ENCODE results near the gene LMOD1. TPM values are rescaled to one million over a fixed set of nuclear protein-coding genes. Genes with fewer than 3 reads are reported as not detected.
A peak's percentile ranks its signal among the peaks of the same experiment; 100 is the strongest.
"Not testable (repeated sequence)": the region's sequence is repeated elsewhere in the genome, so short reads cannot be mapped to it uniquely, and the experiment has no call there.

Gene LMOD1
- total RNA-seq, 2 donors from 2014 or later: not detected

- no peak overlapping the region for H3K4me3 Mint-ChIP-seq
- no peak overlapping the region for H3K27ac Mint-ChIP-seq
- H3K36me3 Mint-ChIP-seq (ENCODE audit: low read depth): no peaks in the 10 kb centered on the region
- no peak for ATAC-seq
- H3K4me1 Mint-ChIP-seq: peaks cover 8% of the 10 kb centered on the region
- no peak for DNase-seq
- peaks cover 5% of the 10 kb centered on the region for H3K27me3 Mint-ChIP-seq
- no peaks in the 10 kb centered on the region for H3K9me3 ChIP-seq (ENCODE audit: control insufficient read depth, low read length, poor library complexity, severe bottlenecking)
Measured at GRCh38 chr1:201880928-201881571, 65.3 kb downstream of the LMOD1 start.

DNA sequence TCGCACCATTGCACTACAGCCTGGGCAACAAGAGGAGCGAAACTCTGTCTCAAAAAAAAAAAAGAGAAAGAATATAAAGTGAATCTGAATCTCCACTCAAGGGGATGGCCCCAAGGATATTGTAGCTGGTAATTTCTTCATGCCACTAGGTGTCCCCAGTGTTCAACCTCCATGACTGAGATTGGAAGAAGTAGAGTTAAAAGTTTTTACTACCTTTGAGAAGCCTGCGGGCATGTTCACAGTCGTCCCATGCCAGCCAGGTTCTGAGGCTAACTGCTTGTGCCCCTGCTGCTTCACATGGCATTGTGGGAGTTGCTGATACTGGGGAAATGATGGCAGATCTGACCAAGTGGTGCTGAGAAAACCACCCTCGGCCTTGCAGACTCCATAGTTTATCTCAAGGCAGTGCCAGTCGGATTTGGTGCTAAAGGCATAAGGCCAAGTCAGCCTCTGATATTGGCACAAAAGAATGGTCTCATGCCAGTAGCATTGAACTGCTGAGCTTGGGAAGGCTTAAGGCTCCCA, 68.4 kb downstream of the LMOD1 start:
- no peaks in the 10 kb centered on the region for H3K27me3 Mint-ChIP-seq
- peaks cover 4% of the 10 kb centered on the region for H3K36me3 Mint-ChIP-seq (ENCODE audit: low read depth)
- DNase-seq (no peak), ATAC-seq (no peak)
- H3K9me3 ChIP-seq (ENCODE audit: control insufficient read depth, low read length, poor library complexity, severe bottlenecking): no peaks in the 10 kb centered on the region
- H3K4me3 Mint-ChIP-seq: no peak overlapping the region
- H3K4me1 Mint-ChIP-seq: peaks cover 3% of the 10 kb centered on the region
- no peak overlapping the region for H3K27ac Mint-ChIP-seq

DNA sequence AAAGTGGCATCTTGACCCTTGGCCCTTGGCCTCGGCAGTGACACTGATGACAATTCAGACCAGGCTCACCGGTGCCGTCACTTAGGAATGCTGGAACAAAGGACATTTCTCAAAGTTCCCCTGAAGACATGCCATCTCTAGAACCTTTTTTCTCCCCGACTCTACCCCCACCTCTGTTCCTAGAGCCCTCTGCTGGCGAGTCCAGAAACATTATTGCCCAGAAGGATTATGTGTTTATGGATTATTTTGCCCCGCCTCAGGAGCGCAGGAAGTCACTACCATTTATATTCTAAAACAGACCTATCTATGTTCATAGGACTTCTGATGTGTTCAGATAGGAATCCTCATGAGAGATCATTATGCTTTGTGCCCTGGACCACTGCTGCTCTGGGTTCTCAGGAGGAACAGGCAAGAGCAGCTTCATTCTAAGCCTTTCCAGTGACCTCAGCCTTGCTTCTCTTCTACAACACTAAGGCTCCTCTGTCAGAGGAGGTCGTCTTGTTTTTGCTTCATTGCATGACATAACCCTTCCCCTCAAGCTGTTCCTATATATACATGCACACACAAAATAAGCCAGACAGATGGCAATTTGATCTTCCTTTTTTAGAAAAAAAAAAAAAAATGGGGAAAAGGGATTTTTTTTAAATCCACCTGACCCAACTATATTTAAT, 70.1 kb downstream of the LMOD1 start:
- no peaks in the 10 kb centered on the region for H3K27me3 Mint-ChIP-seq
- H3K9me3 ChIP-seq (ENCODE audit: control insufficient read depth, low read length, poor library complexity, severe bottlenecking): no peaks in the 10 kb centered on the region
- peaks cover 2% of the 10 kb centered on the region for H3K4me1 Mint-ChIP-seq
- H3K27ac Mint-ChIP-seq: no peak overlapping the region
- peaks cover 9% of the 10 kb centered on the region for H3K36me3 Mint-ChIP-seq (ENCODE audit: low read depth)
- ATAC-seq (no peak), DNase-seq (no peak)
- H3K4me3 Mint-ChIP-seq: no peak overlapping the region

DNA sequence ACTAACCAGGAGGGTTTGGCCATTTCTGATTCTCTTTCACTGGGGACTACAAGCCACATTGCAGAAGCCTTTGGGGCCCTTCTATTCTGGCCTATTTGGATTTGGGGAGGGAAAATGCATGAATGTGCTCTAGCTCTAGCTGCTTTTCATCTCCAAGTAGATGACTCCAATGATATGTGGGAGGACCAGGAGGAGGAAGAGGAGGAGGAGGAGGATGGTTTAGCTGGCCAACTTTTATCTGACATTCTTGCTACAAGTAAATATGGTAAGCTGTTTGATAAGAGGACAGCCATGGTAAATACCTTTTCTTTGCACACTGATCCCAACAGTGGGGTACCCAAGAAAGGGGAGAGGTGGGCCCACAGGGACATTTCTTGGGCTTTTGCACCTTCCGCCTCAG, 71.7 kb downstream of the LMOD1 start:
- H3K36me3 Mint-ChIP-seq (ENCODE audit: low read depth): peaks cover 9% of the 10 kb centered on the region

GRCh38 chr1:201870397-201870796, 76.0 kb downstream of the LMOD1 start:
- H3K9me3 ChIP-seq (ENCODE audit: control insufficient read depth, low read length, poor library complexity, severe bottlenecking): no peaks in the 10 kb centered on the region
- peaks cover 4% of the 10 kb centered on the region for H3K4me1 Mint-ChIP-seq
- H3K27ac Mint-ChIP-seq: no peak overlapping the region
- peaks cover 12% of the 10 kb centered on the region for H3K36me3 Mint-ChIP-seq (ENCODE audit: low read depth)
- H3K27me3 Mint-ChIP-seq: no peaks in the 10 kb centered on the region
- DNase-seq (no peak), ATAC-seq (no peak)
- no peak overlapping the region for H3K4me3 Mint-ChIP-seq

More for the DNA sequence above, 71.7 kb downstream of the LMOD1 start:
- no peaks in the 10 kb centered on the region for H3K27me3 Mint-ChIP-seq
- H3K27ac Mint-ChIP-seq: peak overlapping the region; percentile 9
- peaks cover 4% of the 10 kb centered on the region for H3K4me1 Mint-ChIP-seq
- ATAC-seq: no peak
- no peak for DNase-seq
- no peaks in the 10 kb centered on the region for H3K9me3 ChIP-seq (ENCODE audit: control insufficient read depth, low read length, poor library complexity, severe bottlenecking)
- H3K4me3 Mint-ChIP-seq: no peak overlapping the region

- H3K36me3 Mint-ChIP-seq (ENCODE audit: low read depth): peaks cover 6% of the 10 kb centered on the region
Measured at GRCh38 chr1:201861448-201861847, 84.9 kb downstream of the LMOD1 start.

GRCh38 chr1:201859424-201859823, 86.9 kb downstream of the LMOD1 start:
- Mint-ChIP-seq H3K4me3 (no peak overlapping the region), H3K27ac (no peak overlapping the region), H3K36me3 (ENCODE audit: low read depth) (peaks cover 6% of the 10 kb centered on the region), H3K4me1 (no peaks in the 10 kb centered on the region), H3K27me3 (no peaks in the 10 kb centered on the region)
- DNase-seq (no peak), ATAC-seq (no peak)
- H3K9me3 ChIP-seq (ENCODE audit: control insufficient read depth, low read length, poor library complexity, severe bottlenecking): no peaks in the 10 kb centered on the region

More at GRCh38 chr1:201861448-201861847, 84.9 kb downstream of the LMOD1 start:
- DNase-seq: no peak
- H3K4me1 Mint-ChIP-seq: no peaks in the 10 kb centered on the region
- H3K9me3 ChIP-seq (ENCODE audit: control insufficient read depth, low read length, poor library complexity, severe bottlenecking): no peaks in the 10 kb centered on the region
- ATAC-seq: no peak
- H3K27me3 Mint-ChIP-seq: no peaks in the 10 kb centered on the region
- no peak overlapping the region for H3K4me3 Mint-ChIP-seq
- peak overlapping the region; percentile 78 for H3K27ac Mint-ChIP-seq

DNA sequence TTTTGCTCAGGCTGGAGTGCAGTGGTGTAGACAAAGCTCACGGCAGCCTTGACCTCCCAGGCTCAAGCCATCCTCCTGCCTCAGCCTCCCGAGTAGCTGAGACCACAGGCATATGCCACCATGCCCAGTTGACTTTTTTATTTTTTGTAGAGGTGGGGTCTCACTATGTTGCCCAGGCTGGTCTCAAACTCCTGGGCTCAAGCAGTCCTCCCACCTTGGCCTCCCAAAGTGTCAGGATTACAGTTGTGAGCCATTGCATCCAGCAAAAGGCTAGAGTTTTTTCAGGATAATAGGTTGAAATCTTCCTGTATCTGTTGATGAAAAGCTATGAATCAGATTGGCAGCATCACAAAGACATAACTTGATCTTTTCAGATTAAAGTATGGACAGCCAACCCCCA, 89.6 kb downstream of the LMOD1 start:
- not testable (repeated sequence) for H3K4me1 Mint-ChIP-seq; DNase-seq; H3K4me3 Mint-ChIP-seq; H3K27me3 Mint-ChIP-seq; ATAC-seq; H3K27ac Mint-ChIP-seq; H3K36me3 Mint-ChIP-seq (ENCODE audit: low read depth); H3K9me3 ChIP-seq (ENCODE audit: control insufficient read depth, low read length, poor library complexity, severe bottlenecking)

GRCh38 chr1:201851949-201852348, 94.4 kb downstream of the LMOD1 start:
- peaks cover 5% of the 10 kb centered on the region for H3K4me1 Mint-ChIP-seq
- H3K27me3 Mint-ChIP-seq: no peaks in the 10 kb centered on the region
- peaks cover 6% of the 10 kb centered on the region for H3K36me3 Mint-ChIP-seq (ENCODE audit: low read depth)
- no peak overlapping the region for H3K4me3 Mint-ChIP-seq
- ATAC-seq (no peak), DNase-seq (no peak)
- no peaks in the 10 kb centered on the region for H3K9me3 ChIP-seq (ENCODE audit: control insufficient read depth, low read length, poor library complexity, severe bottlenecking)
- no peak overlapping the region for H3K27ac Mint-ChIP-seq

DNA sequence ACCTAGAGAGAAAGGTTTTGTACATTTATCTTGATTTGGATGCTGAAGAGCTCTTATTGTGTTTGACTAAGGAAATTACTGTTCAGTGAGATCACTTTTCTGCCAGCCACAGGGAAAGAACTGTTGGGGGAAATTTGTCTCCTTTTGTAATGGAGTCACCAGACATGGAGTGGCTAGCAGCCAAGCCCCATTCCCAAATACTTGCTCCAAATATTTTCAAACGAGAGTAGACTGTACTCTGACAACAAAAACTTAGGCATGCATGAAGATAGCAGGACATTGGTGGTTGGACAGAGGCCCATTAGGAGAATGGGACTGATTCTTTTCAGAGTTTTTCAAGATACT, 96.3 kb downstream of the LMOD1 start:
- Mint-ChIP-seq H3K4me1 (peaks cover 11% of the 10 kb centered on the region), H3K27ac (peak overlapping the region; percentile 9), H3K4me3 (no peak overlapping the region), H3K27me3 (no peaks in the 10 kb centered on the region), H3K36me3 (ENCODE audit: low read depth) (peaks cover 6% of the 10 kb centered on the region)
- DNase-seq (no peak), ATAC-seq (no peak)
- H3K9me3 ChIP-seq (ENCODE audit: control insufficient read depth, low read length, poor library complexity, severe bottlenecking): no peaks in the 10 kb centered on the region

DNA sequence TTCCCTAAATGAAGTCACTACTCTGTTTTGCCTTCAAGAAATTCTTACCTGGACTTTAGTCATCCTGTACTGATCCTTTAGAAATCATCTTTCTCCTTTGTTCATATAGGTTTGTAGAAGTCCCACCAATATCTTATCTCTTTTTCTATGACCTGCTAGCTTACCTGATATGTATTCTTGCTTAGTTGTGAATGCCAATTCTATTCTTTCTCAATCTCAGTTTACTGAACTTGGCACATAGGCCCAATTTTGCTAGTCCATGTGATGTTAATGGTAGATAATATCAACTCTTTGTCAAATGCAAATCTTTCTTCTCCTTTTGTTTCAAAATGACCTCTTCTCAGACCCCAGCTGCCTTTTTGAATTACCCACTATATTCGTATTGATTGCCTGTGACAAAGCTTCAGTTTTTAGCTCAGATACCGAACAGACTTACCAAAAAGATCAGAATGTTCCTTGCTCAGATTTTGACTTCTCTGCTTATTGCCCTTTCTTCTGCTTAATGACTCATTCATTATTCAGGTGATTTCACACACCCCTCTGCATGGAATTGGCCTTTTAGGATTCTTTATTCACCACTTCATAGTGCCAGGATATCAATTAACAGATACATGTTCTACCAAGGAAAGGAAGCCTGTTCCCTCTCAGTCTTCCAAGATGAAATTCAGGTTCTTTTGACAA, 96.8 kb downstream of the LMOD1 start:
- peaks cover 11% of the 10 kb centered on the region for H3K4me1 Mint-ChIP-seq
- H3K4me3 Mint-ChIP-seq: no peak overlapping the region
- DNase-seq (no peak), ATAC-seq (no peak)
- H3K27ac Mint-ChIP-seq: peak overlapping the region; percentile 9
- H3K27me3 Mint-ChIP-seq: no peaks in the 10 kb centered on the region
- H3K36me3 Mint-ChIP-seq (ENCODE audit: low read depth): peaks cover 6% of the 10 kb centered on the region
- H3K9me3 ChIP-seq (ENCODE audit: control insufficient read depth, low read length, poor library complexity, severe bottlenecking): no peaks in the 10 kb centered on the region

DNA sequence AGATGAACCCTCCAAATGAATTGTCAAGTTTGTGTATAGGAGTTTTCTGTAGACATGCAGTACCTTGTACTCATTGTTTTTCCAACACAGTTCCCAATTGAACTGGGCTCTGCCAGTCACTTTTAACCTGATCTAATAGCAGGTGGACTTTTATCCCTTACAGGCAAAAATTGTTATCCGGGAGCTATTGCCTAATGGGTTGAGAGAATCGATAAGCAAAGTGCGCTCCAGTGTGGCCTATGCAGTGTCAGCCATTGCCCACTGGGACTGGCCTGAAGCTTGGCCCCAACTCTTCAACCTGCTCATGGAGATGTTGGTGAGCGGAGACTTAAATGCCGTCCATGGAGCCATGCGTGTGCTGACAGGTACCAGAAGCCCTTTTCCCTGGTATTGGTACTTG, 98.1 kb downstream of the LMOD1 start:
- ATAC-seq: no peak
- Mint-ChIP-seq H3K36me3 (ENCODE audit: low read depth) (peaks cover 6% of the 10 kb centered on the region), H3K4me3 (no peak overlapping the region)

DNA sequence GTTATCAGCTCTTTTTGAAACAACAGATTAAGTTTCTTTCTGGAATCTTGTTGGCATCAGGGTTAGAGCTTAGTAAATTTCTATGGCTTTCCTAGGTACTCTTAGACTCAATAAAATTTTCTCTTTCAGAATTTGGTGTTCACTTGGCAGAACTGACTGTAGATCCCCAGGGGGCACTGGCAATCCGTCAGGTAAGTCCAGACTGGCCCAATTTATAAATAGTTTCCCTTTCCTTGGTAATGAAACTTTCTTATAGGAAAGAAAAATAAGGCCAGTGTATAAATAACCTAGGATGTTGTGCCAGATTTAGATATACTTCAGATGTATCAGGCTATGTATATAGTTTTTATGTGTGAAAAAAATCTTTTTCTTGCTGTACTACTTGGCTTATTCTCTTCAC, 99.2 kb downstream of the LMOD1 start:
- peaks cover 6% of the 10 kb centered on the region for H3K36me3 Mint-ChIP-seq (ENCODE audit: low read depth)
- DNase-seq: no peak
- H3K27me3 Mint-ChIP-seq: no peaks in the 10 kb centered on the region
- H3K9me3 ChIP-seq (ENCODE audit: control insufficient read depth, low read length, poor library complexity, severe bottlenecking): no peaks in the 10 kb centered on the region
- no peak overlapping the region for H3K4me3 Mint-ChIP-seq
- peak overlapping the region; percentile 41 for H3K27ac Mint-ChIP-seq
- no peak for ATAC-seq
- peaks cover 11% of the 10 kb centered on the region for H3K4me1 Mint-ChIP-seq

More for the DNA sequence above, 98.1 kb downstream of the LMOD1 start:
- DNase-seq: no peak
- Mint-ChIP-seq H3K4me1 (peaks cover 11% of the 10 kb centered on the region), H3K27ac (no peak overlapping the region), H3K27me3 (no peaks in the 10 kb centered on the region)
- H3K9me3 ChIP-seq (ENCODE audit: control insufficient read depth, low read length, poor library complexity, severe bottlenecking): no peaks in the 10 kb centered on the region
